ENCODE results near the gene LRRN2.
"Not testable (repeated sequence)": the region's sequence is repeated elsewhere in the genome, so short reads cannot be mapped to it uniquely, and the experiment has no call there.

DNA sequence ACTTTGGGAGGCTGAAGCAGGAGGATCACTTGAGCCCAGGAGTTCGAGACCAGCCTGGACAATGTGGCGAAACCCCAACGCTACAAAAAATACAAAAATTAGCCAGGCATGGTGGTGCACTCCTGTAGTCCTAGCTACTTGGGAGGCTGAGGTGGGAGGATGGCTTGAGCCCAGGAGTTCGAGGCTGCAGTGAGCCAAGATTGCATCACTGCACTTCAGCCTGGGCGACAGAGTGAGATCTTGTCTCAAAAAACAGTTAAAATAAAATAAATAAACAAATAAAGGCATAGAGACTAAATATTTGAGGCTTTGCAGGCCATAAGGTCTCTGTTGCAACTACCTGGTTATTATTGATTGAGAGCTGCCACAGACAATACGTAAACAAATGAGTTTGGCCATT lies 41.9 kb upstream of the LRRN2 start:
- not testable (repeated sequence) for TF ChIP-seq TAF1 (IDR thresholded peaks at IDR 0.05; ENCODE audit: low read depth, low read length); POLR2A (IDR thresholded peaks at IDR 0.05; ENCODE audit: low read depth, low read length); POLR2AphosphoS5 (IDR thresholded peaks at IDR 0.05; ENCODE audit: low read depth, low read length); SPI1 (IDR thresholded peaks at IDR 0.05; ENCODE audit: low read depth, low read length); PAX5 (IDR thresholded peaks at IDR 0.05; ENCODE audit: insufficient read depth, low read length, severe bottlenecking); POU2F2 (IDR thresholded peaks at IDR 0.05; ENCODE audit: low read depth, low read length)

All from GM12891 (cell line).